CD14-positive monocyte (primary cell): Measurements from ENCODE around the gene KIF26A. TPM values are rescaled to one million over a fixed set of nuclear protein-coding genes. Genes with fewer than 3 reads are reported as not detected.

Experiments used
- DNase-seq, 3 donors: peaks; one replicate each; pipeline ENCODE4 v3.0.0-alpha.2; 2011 to 2022
- H2AFZ ChIP-seq: 2 replicates; pipeline ENCODE4 v1.6.0; 2012; ENCODE audit warnings: mild to moderate bottlenecking, low read depth, low read length, inconsistent platforms; ENCODE audit not compliant: insufficient read depth, poor library complexity, severe bottlenecking
- H3K27ac ChIP-seq, 2 donors: 1 replicate in 1 of 2; 2 replicates in 1 of 2; pipeline ENCODE4 v1.5.1; 2012 to 2013; ENCODE audit warnings: low read length in 2 of 2, control low read depth in 1 of 2, inconsistent platforms in 1 of 2, low read depth in 1 of 2, mild to moderate bottlenecking in 1 of 2
- H3K27me3 ChIP-seq, 2 donors: one replicate each; pipeline versions ENCODE4 v1.6.0 to v1.6.1; 2011 to 2013; ENCODE audit warnings: low read length in 2 of 2; ENCODE audit not compliant: control insufficient read depth in 2 of 2, insufficient read depth in 2 of 2
- H3K36me3 ChIP-seq, 2 donors: replicated peaks in 1 of 2; 1 replicate in 1 of 2; 2 replicates in 1 of 2; pipeline versions ENCODE4 v1.5.1 to v1.6.1; 2012 to 2013; ENCODE audit warnings: low read length in 2 of 2, control low read depth in 1 of 2, inconsistent platforms in 1 of 2, mild to moderate bottlenecking in 1 of 2; ENCODE audit not compliant: insufficient read depth in 2 of 2, control insufficient read depth in 1 of 2
- H3K4me1 ChIP-seq, 2 donors: 1 replicate in 1 of 2; 2 replicates in 1 of 2; pipeline versions ENCODE4 v1.5.1 to v1.6.1; 2012 to 2013; ENCODE audit warnings: low read length in 2 of 2, control low read depth in 1 of 2, inconsistent platforms in 1 of 2, mild to moderate bottlenecking in 1 of 2, moderate library complexity in 1 of 2; ENCODE audit not compliant: insufficient read depth in 2 of 2, control insufficient read depth in 1 of 2
- H3K4me2 ChIP-seq: replicated peaks from 2 replicates; pipeline ENCODE3; 2012; ENCODE audit warnings: low read length, moderate library complexity, mild to moderate bottlenecking; ENCODE audit not compliant: poor library complexity, severe bottlenecking; ENCODE audit errors: extremely low read depth
- H3K4me3 ChIP-seq, 3 experiments: fragments of 200-600 bp in 1 of 3; sonication (generic) in 1 of 3; replicated peaks in 1 of 3; 1 replicate in 2 of 3; 2 replicates in 1 of 3; pipeline ENCODE4 v1.5.1; 2011 to 2013; ENCODE audit warnings: low read length in 3 of 3, mild to moderate bottlenecking in 3 of 3, control low read depth in 2 of 3, low read depth in 2 of 3, inconsistent platforms in 1 of 3, moderate library complexity in 1 of 3
- H3K79me2 ChIP-seq: 2 replicates; pipeline ENCODE4 v1.6.0; 2012; ENCODE audit warnings: mild to moderate bottlenecking, control low read depth, inconsistent platforms, low read length, moderate library complexity; ENCODE audit not compliant: insufficient read depth
- H3K9ac ChIP-seq: 2 replicates; pipeline ENCODE4 v1.6.0; 2017; ENCODE audit warnings: low read length, mild to moderate bottlenecking; ENCODE audit not compliant: insufficient read depth, poor library complexity, severe bottlenecking
- H3K9me3 ChIP-seq, 2 donors: replicated peaks in 1 of 2; 1 replicate in 1 of 2; 2 replicates in 1 of 2; pipeline versions ENCODE4 v1.5.1 to v1.6.1; 2012 to 2013; ENCODE audit warnings: low read length in 2 of 2, control low read depth in 1 of 2; ENCODE audit not compliant: control insufficient read depth in 1 of 2, insufficient read depth in 1 of 2
- H4K20me1 ChIP-seq: 2 replicates; pipeline ENCODE4 v1.6.0; 2012; ENCODE audit warnings: mild to moderate bottlenecking, low read length, control low read depth, moderate library complexity; ENCODE audit not compliant: insufficient read depth
- H3K27ac Mint-ChIP-seq, 7 donors: one replicate each; pipeline ENCODE4 v1.8.0; 2020; ENCODE audit warnings: mild to moderate bottlenecking in 7 of 7, mixed read lengths in 7 of 7, moderate library complexity in 6 of 7, inconsistent platforms in 2 of 7
- H3K27me3 Mint-ChIP-seq, 3 donors: one replicate each; pipeline ENCODE4 v1.8.0; 2021 to 2022; ENCODE audit warnings: low read depth in 3 of 3, mild to moderate bottlenecking in 3 of 3, mixed read lengths in 3 of 3, moderate library complexity in 3 of 3, inconsistent platforms in 1 of 3
- H3K36me3 Mint-ChIP-seq, 2 donors: one replicate each; pipeline ENCODE4 v1.8.0; 2020; ENCODE audit warnings: mixed read lengths in 2 of 2, inconsistent platforms in 1 of 2, mild to moderate bottlenecking in 1 of 2
- H3K4me1 Mint-ChIP-seq: one replicate; pipeline ENCODE4 v1.8.0; 2020; ENCODE audit warnings: mild to moderate bottlenecking, mixed read lengths
- H3K4me3 Mint-ChIP-seq, 2 donors: one replicate each; pipeline ENCODE4 v1.8.0; 2020; ENCODE audit warnings: mild to moderate bottlenecking in 2 of 2, mixed read lengths in 2 of 2, moderate library complexity in 1 of 2
- H3K9me3 Mint-ChIP-seq, 7 donors: one replicate each; pipeline ENCODE4 v1.8.0; 2020 to 2022; ENCODE audit warnings: mixed read lengths in 7 of 7, mild to moderate bottlenecking in 6 of 7, moderate library complexity in 6 of 7, inconsistent platforms in 2 of 7
- CTCF ChIP-seq: fragments of 200-600 bp; IDR thresholded peaks from one replicate; pipeline ENCODE4 v1.8.0; 2022; ENCODE audit warnings: antibody characterized with exemption, mild to moderate bottlenecking
- WGBS: methylation state at CpG from one replicate; pipeline ENCODE4 v1.1.5; 2013; ENCODE audit warnings: missing lambda C conversion rate; ENCODE audit not compliant: insufficient coverage; 5-methylcytosine and 5-hydroxymethylcytosine counted together
- intact Hi-C, 2 donors: fragments of 100-400 bp; cut with micrococcal nuclease; formaldehyde crosslinking; loops; one replicate each; pipeline versions ENCODE4 v1.15.0 to v1.15.1; 2023
- polyA plus RNA-seq, 3 donors: library from polyadenylated mRNA; depleted of rRNA in 1 of 3; unstranded in 2 of 3; stranded (reverse) in 1 of 3; fragments of 300-500 nt in 2 of 3; fragments of >200 nt in 1 of 3; fragmentation: Illumina TruSeq in 2 of 3; gene quantifications; 1 replicate in 2 of 3; 2 replicates in 1 of 3; pipeline ENCODE4 v1.2.3, GENCODE V29; 2012 to 2021

KIF26A gene
- polyA plus RNA-seq, 3 donors = not detected

- no peaks in the 10 kb centered on the region for H3K79me2 ChIP-seq
- H3K27ac ChIP-seq = no peak overlapping the region
- peaks cover 0 to 18% of the 10 kb centered on the region in 2 donors for H3K27me3 ChIP-seq
- TF ChIP-seq CTCF = no peak
- H2AFZ ChIP-seq = no peak overlapping the region
- no peaks in the 10 kb centered on the region for H4K20me1 ChIP-seq
- H3K36me3 ChIP-seq = no peaks in the 10 kb centered on the region
- Mint-ChIP-seq H3K27ac (no peak overlapping the region), H3K9me3 (peaks cover 0 to 8% (median 0%) of the 10 kb centered on the region in 7 donors), H3K27me3 (peaks cover 30 to 58% (median 38%) of the 10 kb centered on the region in 3 donors), H3K4me1 (no peaks in the 10 kb centered on the region), H3K36me3 (no peaks in the 10 kb centered on the region), H3K4me3 (peak overlapping the region; percentile 51 to 76)
- WGBS = under 1% methylated on average over 83 of the region's 83 CpGs
- peaks cover 0 to 8% of the 10 kb centered on the region in 2 donors for H3K4me1 ChIP-seq
- H3K9ac ChIP-seq = no peak overlapping the region
- H3K4me2 ChIP-seq = peak overlapping the region; percentile 58
- H3K9me3 ChIP-seq = no peaks in the 10 kb centered on the region
- intact Hi-C loops = no loop called here
- peak overlapping the region in 2 of 3 experiments; percentile 18 to 51 for H3K4me3 ChIP-seq
- no peak for DNase-seq
Observed at GRCh38 chr14:104116756-104117340, 21.5 kb upstream of the KIF26A start.

GRCh38 chr14:104117341-104118005 lies 20.9 kb upstream of the KIF26A start:
- 11% methylated on average over 71 of the region's 71 CpGs for WGBS
- Histone ChIP-seq H3K27ac (no peak overlapping the region), H3K4me2 (peak overlapping the region; percentile 58), H3K9ac (no peak overlapping the region), H3K36me3 (no peaks in the 10 kb centered on the region), H4K20me1 (no peaks in the 10 kb centered on the region), H2AFZ (no peak overlapping the region), H3K79me2 (no peaks in the 10 kb centered on the region), H3K4me1 (peaks cover 0 to 8% of the 10 kb centered on the region in 2 donors), H3K27me3 (peaks cover 0 to 18% of the 10 kb centered on the region in 2 donors), H3K4me3 (no peak overlapping the region), H3K9me3 (no peaks in the 10 kb centered on the region)
- Mint-ChIP-seq H3K4me3 (peak overlapping the region in 1 of 2 donors; percentile 67), H3K27me3 (peaks cover 29 to 60% (median 38%) of the 10 kb centered on the region in 3 donors), H3K4me1 (no peaks in the 10 kb centered on the region), H3K9me3 (peaks cover 0 to 8% (median 0%) of the 10 kb centered on the region in 7 donors), H3K36me3 (no peaks in the 10 kb centered on the region), H3K27ac (no peak overlapping the region)
- no peak for TF ChIP-seq CTCF
- no peak for DNase-seq
- intact Hi-C loops = no loop called here
